ENCODE data around the gene SMIM44.

The SMIM44 gene

GRCh38 chr19:3444695-3445234, 38.5 kb downstream of the SMIM44 start:
- DNase-seq (ENCODE audit: insufficient read length, low spot score) (no peak), FAIRE-seq (no peak)
- no peak for TF ChIP-seq POLR2A (IDR thresholded peaks at IDR 0.05; ENCODE audit: low read depth, low read length)

GRCh38 chr19:3443840-3444694, 39.2 kb downstream of the SMIM44 start:
- no peak for TF ChIP-seq POLR2A (IDR thresholded peaks at IDR 0.05; ENCODE audit: low read depth, low read length)
- DNase-seq (ENCODE audit: insufficient read length, low spot score) = no peak
- no peak for FAIRE-seq

DNA sequence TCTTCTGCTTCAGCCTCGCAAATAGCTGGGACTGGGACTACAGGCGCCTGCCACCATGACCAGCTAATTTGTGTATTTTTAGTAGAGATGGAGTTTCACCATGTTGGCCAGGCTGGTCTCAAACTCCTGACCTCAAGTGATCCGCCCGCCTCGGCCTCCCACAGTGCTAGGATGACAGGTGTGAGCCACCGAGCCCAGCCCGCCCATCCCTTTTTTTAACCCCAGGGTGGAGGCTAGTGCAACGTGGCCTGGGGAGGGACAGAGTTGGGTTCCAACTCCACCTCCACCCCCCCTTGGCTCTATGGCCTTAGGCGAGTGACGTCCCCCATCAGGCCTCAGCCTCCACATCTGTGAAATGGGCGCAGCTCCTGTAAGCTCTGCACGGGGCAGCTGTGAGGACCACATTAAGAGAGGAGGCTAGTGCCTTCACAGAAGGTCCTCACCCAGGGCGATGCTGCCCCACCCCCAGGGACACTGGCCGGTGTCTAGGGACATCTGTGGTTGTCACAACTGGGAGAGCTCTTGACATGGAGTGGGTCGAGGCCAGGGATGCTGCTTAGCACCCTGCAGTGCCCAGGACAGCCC, 40.7 kb downstream of the SMIM44 start:
- no peak for TF ChIP-seq POLR2A (IDR thresholded peaks at IDR 0.05; ENCODE audit: low read depth, low read length)
- DNase-seq (ENCODE audit: insufficient read length, low spot score) (no peak), FAIRE-seq (no peak)

GRCh38 chr19:3441986-3442329, 41.3 kb downstream of the SMIM44 start:
- no peak for TF ChIP-seq POLR2A (IDR thresholded peaks at IDR 0.05; ENCODE audit: low read depth, low read length)
- no peak for FAIRE-seq

DNA sequence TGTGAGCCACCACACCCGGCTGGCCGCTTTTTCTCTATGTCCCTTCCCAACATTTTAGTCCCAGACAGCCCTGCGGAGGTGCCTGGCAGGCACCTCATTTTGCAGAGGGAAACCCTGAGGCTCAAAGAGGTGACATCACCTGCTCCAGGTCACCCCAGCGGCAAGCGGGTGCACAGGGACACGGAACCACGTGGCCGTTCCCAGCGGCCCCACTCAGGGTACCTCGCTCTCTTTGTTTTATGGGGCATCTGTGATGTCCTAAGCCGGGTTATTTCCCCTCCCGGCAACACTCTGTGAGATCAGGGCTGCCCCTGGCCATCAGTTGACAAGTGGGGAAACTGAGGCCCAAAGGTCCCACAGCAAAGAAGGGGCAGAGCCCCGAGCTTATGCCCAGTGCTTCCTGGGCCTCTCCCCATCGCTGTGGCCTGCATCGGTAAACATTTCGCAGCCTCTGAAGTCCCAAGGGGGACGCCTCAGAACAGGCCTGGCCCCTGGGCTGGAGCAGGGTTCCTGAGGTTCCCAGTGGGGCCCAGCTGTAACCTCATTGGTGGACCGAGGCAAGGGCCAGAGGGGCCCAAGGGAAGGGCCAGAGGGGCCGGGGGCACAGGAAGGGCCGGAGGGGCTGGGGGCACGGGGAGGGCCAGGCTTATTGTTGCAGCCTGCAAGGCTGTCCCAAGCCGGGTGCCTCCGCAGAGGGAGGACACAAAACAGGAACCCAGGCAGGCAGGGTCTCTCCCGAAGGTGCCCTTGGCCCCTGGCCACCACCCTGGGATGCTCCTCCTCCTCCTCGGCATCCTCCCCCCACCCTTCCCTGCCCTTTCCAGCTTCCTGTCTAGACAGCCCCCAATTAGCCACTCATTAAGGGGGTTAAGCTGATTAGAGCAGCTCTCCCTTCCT, 41.9 kb downstream of the SMIM44 start:
- no peak for TF ChIP-seq POLR2A (IDR thresholded peaks at IDR 0.05; ENCODE audit: low read depth, low read length)

More at GRCh38 chr19:3441986-3442329, 41.3 kb downstream of the SMIM44 start:
- DNase-seq (ENCODE audit: insufficient read length, low spot score) = no peak

GRCh38 chr19:3440082-3440481, 43.2 kb downstream of the SMIM44 start:
- DNase-seq (ENCODE audit: insufficient read length, low spot score) (peak; percentile 77), FAIRE-seq (no peak)
- no peak for TF ChIP-seq POLR2A (IDR thresholded peaks at IDR 0.05; ENCODE audit: low read depth, low read length)

More for the DNA sequence above, 41.9 kb downstream of the SMIM44 start:
- FAIRE-seq (no peak), DNase-seq (ENCODE audit: insufficient read length, low spot score) (no peak)

DNA sequence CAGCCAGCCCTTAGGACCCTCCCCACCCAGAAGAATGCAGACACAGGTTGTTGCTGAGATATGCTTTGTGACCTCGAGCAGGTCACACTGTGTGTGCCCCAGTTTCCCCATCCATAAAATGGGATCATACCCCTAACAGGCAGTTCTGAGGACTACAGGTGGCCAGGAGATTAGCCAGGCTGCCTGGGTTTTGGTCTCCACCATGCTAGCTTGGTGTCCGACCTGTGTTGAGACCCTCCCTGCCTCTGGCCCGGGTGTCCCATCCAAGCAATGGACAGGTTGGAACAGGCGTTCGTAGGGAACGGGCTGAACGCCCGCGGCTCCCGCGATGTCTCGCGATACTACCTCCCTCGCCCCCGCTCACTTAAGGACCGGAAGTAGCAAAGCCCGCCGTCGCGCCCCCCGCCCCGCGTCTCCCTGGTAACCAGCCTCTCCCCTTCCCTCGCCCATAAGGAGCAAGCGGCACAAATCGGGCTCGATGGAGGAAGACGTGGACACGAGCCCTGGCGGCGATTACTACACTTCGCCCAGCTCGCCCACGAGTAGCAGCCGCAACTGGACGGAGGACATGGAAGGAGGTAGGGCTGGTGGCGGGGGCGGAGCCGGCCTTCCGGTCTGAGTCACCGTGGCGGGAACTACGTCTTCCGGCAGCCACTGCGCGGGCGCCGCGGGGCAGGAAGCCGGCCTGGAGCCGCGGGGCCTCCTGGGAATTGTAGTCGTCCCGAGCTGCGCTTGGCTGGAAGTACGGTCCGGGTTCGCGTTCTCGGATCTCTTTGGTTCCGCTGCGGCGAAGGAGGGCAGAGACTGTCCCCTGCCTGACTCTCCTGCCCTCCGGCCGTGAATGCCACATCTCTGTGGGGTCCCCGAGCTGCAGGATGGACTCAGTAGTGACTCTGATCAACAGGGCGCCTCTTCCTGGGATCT, 48.3 kb downstream of the SMIM44 start:
- FAIRE-seq = no peak
- TF ChIP-seq POLR2A (IDR thresholded peaks at IDR 0.05; ENCODE audit: low read depth, low read length) = no peak; the same call in 1 of the 2 replicates
- peak; percentile 95 for DNase-seq (ENCODE audit: insufficient read length, low spot score)

DNA sequence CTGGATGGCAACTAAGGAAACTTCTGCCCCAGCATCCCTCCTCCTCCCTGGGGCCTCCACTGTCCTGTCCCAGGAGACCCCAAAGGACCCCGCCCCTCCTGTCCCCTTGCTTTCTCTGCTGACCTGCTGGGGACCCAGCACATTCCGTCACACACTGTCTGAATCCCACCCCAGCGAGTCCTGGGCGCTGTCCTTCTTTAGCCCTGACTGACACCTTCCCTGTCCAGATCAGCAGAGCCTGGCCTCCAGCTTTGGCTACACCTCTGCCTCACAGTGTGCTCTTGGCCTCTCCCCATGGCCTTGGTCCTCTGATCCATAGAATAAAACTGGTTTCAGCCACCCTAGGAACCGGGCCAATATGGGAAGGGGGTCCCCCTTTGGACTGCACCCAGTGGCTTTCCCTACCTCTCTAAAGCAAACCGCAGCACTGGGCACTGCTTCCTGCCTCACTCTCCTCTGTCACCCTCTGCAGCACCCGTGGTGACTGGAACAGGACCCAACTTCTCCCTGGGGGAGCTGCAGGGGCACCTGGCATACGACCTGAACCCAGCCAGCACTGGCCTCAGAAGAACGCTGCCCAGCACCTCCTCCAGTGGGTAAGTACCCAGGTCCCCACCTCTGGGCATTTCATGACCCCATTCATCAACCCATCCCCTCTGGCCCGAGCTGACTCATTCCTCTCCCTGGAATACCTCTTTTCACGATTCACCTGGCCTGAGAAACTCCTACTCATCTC, 49.3 kb downstream of the SMIM44 start:
- no peak for TF ChIP-seq POLR2A (IDR thresholded peaks at IDR 0.05; ENCODE audit: low read depth, low read length)
- no peak for FAIRE-seq
- no peak for DNase-seq (ENCODE audit: insufficient read length, low spot score)

DNA sequence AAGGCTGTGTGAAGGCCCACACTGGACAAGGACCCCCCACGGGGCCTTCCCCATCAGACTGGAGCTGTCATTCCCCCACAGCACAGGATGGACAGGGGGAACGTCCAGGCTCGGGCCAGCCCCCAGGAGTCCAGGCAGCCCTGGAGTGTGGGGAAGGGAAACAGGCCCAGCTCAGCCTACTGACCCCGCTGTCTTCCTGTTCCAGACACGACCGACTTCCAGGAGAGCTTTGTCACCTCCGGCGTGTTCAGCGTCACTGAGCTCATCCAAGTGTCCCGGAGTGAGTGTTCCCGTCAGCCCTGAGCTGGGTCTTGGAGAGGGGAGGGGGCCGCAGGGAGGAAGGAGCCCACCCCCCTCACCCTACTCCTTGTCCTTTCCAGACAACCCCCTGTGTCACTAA, 49.9 kb downstream of the SMIM44 start:
- TF ChIP-seq POLR2A (IDR thresholded peaks at IDR 0.05; ENCODE audit: low read depth, low read length) = no peak
- FAIRE-seq (no peak), DNase-seq (ENCODE audit: insufficient read length, low spot score) (no peak)

Data from H54 (cell line).